ENCODE data around the gene UNC5A. TPM values are rescaled to one million over a fixed set of nuclear protein-coding genes. Genes with fewer than 3 reads are reported as not detected.

Gene UNC5A
- total RNA-seq, 1 donor from 2014 or later = not detected

- Mint-ChIP-seq H3K4me3 (ENCODE audit: unreplicated experiment) (no peak overlapping the region), H3K9me3 (ENCODE audit: unreplicated experiment) (no peaks in the 10 kb centered on the region), H3K27ac (ENCODE audit: unreplicated experiment) (no peak overlapping the region), H3K36me3 (ENCODE audit: unreplicated experiment) (no peaks in the 10 kb centered on the region), H3K4me1 (ENCODE audit: unreplicated experiment) (no peaks in the 10 kb centered on the region), H3K27me3 (ENCODE audit: unreplicated experiment) (peaks cover 23% of the 10 kb centered on the region)
- no peak for DNase-seq (ENCODE audit: extremely low spot score, unreplicated experiment)
- TF ChIP-seq CTCF (IDR thresholded peaks at IDR 0.05) = no peak
Observed at GRCh38 chr5:176860381-176860780, 50.0 kb downstream of the UNC5A start.

GRCh38 chr5:176861276-176861675 lies 50.9 kb downstream of the UNC5A start:
- H3K4me1 Mint-ChIP-seq (ENCODE audit: unreplicated experiment) = no peaks in the 10 kb centered on the region
- peaks cover 30% of the 10 kb centered on the region for H3K27me3 Mint-ChIP-seq (ENCODE audit: unreplicated experiment)
- no peaks in the 10 kb centered on the region for H3K36me3 Mint-ChIP-seq (ENCODE audit: unreplicated experiment)
- H3K9me3 Mint-ChIP-seq (ENCODE audit: unreplicated experiment) = no peaks in the 10 kb centered on the region
- no peak for DNase-seq (ENCODE audit: extremely low spot score, unreplicated experiment)
- no peak overlapping the region for H3K27ac Mint-ChIP-seq (ENCODE audit: unreplicated experiment)
- H3K4me3 Mint-ChIP-seq (ENCODE audit: unreplicated experiment) = no peak overlapping the region
- TF ChIP-seq CTCF (IDR thresholded peaks at IDR 0.05) = no peak

GRCh38 chr5:176862330-176862995 lies 52.1 kb downstream of the UNC5A start:
- Mint-ChIP-seq H3K36me3 (ENCODE audit: unreplicated experiment) (no peaks in the 10 kb centered on the region), H3K27me3 (ENCODE audit: unreplicated experiment) (peaks cover 37% of the 10 kb centered on the region), H3K4me3 (ENCODE audit: unreplicated experiment) (no peak overlapping the region), H3K27ac (ENCODE audit: unreplicated experiment) (no peak overlapping the region), H3K9me3 (ENCODE audit: unreplicated experiment) (no peaks in the 10 kb centered on the region), H3K4me1 (ENCODE audit: unreplicated experiment) (no peaks in the 10 kb centered on the region)
- DNase-seq (ENCODE audit: extremely low spot score, unreplicated experiment) = no peak
- TF ChIP-seq CTCF (IDR thresholded peaks at IDR 0.05) = no peak

DNA sequence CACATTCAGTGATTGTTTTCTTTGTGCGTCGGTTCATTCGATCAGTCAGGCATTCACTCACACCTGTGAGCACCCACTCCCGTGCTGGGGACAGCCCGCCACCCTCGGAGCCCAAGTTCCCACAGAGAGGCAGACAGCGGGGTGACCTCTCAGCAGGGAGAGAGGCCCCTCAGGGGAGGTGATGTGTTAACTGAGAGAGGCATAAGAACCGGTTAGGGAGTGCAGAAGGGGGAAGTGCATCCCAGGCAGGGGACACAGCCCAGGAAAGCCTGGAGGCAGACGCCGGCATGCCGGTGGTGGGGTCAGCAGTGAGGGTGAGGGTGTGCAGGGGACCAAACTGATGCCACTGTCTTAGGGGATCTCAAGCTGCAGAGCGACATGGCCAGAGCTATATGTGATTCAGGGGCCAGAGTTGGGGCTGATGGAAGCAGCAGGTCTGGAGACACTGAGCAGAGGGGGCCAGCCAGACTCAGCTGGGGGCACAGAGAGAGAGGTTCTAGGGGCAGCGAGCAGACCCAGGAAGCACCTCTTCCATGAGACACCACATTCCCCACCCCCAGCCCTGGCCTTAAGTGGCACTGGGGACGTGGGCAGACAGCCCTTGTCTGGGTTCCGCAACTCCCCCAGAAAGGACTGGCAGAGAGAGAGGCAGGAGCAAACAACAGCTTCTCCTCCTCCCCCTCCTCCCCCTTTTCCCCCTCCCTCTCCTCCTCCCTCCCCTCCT lies 52.8 kb downstream of the UNC5A start:
- no peak for DNase-seq (ENCODE audit: extremely low spot score, unreplicated experiment)
- H3K9me3 Mint-ChIP-seq (ENCODE audit: unreplicated experiment) = no peaks in the 10 kb centered on the region
- no peaks in the 10 kb centered on the region for H3K4me1 Mint-ChIP-seq (ENCODE audit: unreplicated experiment)
- H3K27me3 Mint-ChIP-seq (ENCODE audit: unreplicated experiment) = peaks cover 39% of the 10 kb centered on the region
- H3K36me3 Mint-ChIP-seq (ENCODE audit: unreplicated experiment) = no peaks in the 10 kb centered on the region
- TF ChIP-seq CTCF (IDR thresholded peaks at IDR 0.05) = no peak
- H3K4me3 Mint-ChIP-seq (ENCODE audit: unreplicated experiment) = no peak overlapping the region
- H3K27ac Mint-ChIP-seq (ENCODE audit: unreplicated experiment) = no peak overlapping the region

DNA sequence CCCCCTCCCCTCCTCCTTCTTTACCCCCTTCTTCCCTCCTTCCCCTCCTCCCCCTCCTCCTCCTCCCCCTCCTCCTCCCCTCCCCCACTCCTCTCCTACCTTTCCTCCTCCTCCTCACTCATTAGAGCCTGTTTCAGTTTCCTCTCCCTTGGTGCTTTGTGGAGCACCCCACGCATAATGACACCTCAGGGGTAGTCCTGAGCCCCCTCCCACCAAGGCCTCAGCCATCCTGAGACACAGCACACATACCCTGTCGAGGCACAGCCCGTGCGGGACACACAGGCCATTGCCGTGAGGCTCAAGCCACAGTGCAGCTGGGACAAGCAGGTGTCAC lies 53.4 kb downstream of the UNC5A start:
- Mint-ChIP-seq H3K4me1 (ENCODE audit: unreplicated experiment) (no peaks in the 10 kb centered on the region), H3K27ac (ENCODE audit: unreplicated experiment) (no peak overlapping the region), H3K36me3 (ENCODE audit: unreplicated experiment) (no peaks in the 10 kb centered on the region), H3K9me3 (ENCODE audit: unreplicated experiment) (no peaks in the 10 kb centered on the region), H3K27me3 (ENCODE audit: unreplicated experiment) (peaks cover 40% of the 10 kb centered on the region), H3K4me3 (ENCODE audit: unreplicated experiment) (no peak overlapping the region)
- no peak for TF ChIP-seq CTCF (IDR thresholded peaks at IDR 0.05)
- no peak for DNase-seq (ENCODE audit: extremely low spot score, unreplicated experiment)

Data from osteocyte (in vitro differentiated cells).